Panc1 (cell line): ENCODE data around the gene LMBR1L. TPM values are rescaled to one million over a fixed set of nuclear protein-coding genes. Genes with fewer than 3 reads are reported as not detected.

Experiments
- ATAC-seq: fragments of 200-7000 bp; cut with Tn5 transposase; 2 replicates; pipeline ENCODE4 v1.9.1; 2020; ENCODE audit warnings: mild to moderate bottlenecking, moderate library complexity
- BruUV-seq: library from RNA; stranded (reverse); fragments of 400-500 nt; replicated peaks from 2 replicates; lab custom pipeline; 2021; lab: Mats Ljungman, UMichigan
- CTCF ChIA-PET: fragments of 300-600 bp; sonication (Branson Sonifier 250); formaldehyde crosslinking; loops from one replicate; lab custom pipeline; 2022; ENCODE audit warnings: antibody characterized with exemption; lab: Charles Lee
- POLR2A ChIA-PET: fragments of 300-600 bp; sonication (Branson Sonifier 250); formaldehyde crosslinking; loops from one replicate; lab custom pipeline; 2022; ENCODE audit warnings: antibody characterized with exemption; lab: Charles Lee
- DNase-seq: peaks from one replicate; pipeline ENCODE4 v3.0.0-alpha.2; 2010; ENCODE audit warnings: low read depth, low spot score
- H3K27ac ChIP-seq: 2 replicates; pipeline ENCODE4 v1.5.1; 2011; ENCODE audit warnings: mild to moderate bottlenecking, low read length, inconsistent platforms
- H3K27me3 ChIP-seq: fragments of 200-500 bp; sonication (Bioruptor generic); 2 replicates; pipeline ENCODE4 v1.6.0; 2014; ENCODE audit warnings: low read length, inconsistent platforms; ENCODE audit not compliant: control insufficient read depth, insufficient read depth
- H3K36me3 ChIP-seq: fragments of 200-500 bp; sonication (Bioruptor generic); 2 replicates; pipeline ENCODE4 v1.5.1; 2014; ENCODE audit warnings: inconsistent platforms, mild to moderate bottlenecking, low read length, moderate library complexity; ENCODE audit not compliant: control insufficient read depth, insufficient read depth
- H3K4me1 ChIP-seq: 2 replicates; pipeline ENCODE4 v1.5.1; 2011; ENCODE audit warnings: inconsistent platforms, mild to moderate bottlenecking, low read length, moderate library complexity; ENCODE audit not compliant: control insufficient read depth, insufficient read depth
- H3K4me3 ChIP-seq, 2 experiments: 2 replicates each; pipeline ENCODE4 v1.5.1; 2011 to 2012; ENCODE audit warnings: low read depth in 2 of 2, low read length in 2 of 2, mild to moderate bottlenecking in 2 of 2, inconsistent platforms in 1 of 2, moderate library complexity in 1 of 2
- H3K9me3 ChIP-seq: fragments of 200-500 bp; sonication (Bioruptor generic); 2 replicates; pipeline ENCODE4 v1.5.1; 2014; ENCODE audit warnings: low read depth, mild to moderate bottlenecking, inconsistent platforms, low read length, moderate library complexity; ENCODE audit not compliant: control insufficient read depth, insufficient read depth
- CTCF ChIP-seq: fragments of 450-650 bp; IDR thresholded peaks from 2 replicates; pipeline ENCODE4 v1.5.1; 2017; ENCODE audit warnings: mild to moderate bottlenecking
- POLR2AphosphoS5 ChIP-seq: IDR thresholded peaks from 2 replicates; pipeline ENCODE4 v1.6.1; 2012; ENCODE audit warnings: mild to moderate bottlenecking, low read depth, low read length, moderate library complexity
- REST ChIP-seq, 2 experiments: IDR thresholded peaks; 2 replicates each; pipeline ENCODE4 v1.6.1; 2011 to 2012; ENCODE audit warnings: low read depth in 2 of 2, control low read depth in 1 of 2, low read length in 1 of 2, mild to moderate bottlenecking in 1 of 2, moderate library complexity in 1 of 2; ENCODE audit not compliant: insufficient read depth in 1 of 2
- SIN3A ChIP-seq: IDR thresholded peaks from 2 replicates; pipeline ENCODE4 v1.6.1; 2012; ENCODE audit warnings: low read depth, mild to moderate bottlenecking, low read length, moderate library complexity, borderline replicate concordance; ENCODE audit not compliant: insufficient read depth
- TCF7L2 ChIP-seq: IDR thresholded peaks from 2 replicates; pipeline ENCODE4 v1.6.1; 2011; ENCODE audit warnings: mild to moderate bottlenecking, low read depth, low read length, inconsistent platforms
- in situ Hi-C: cut with HindIII; loops from 2 replicates; pipeline ENCODE4 v1.10.0; 2016; ENCODE audit warnings: low sequenced_read_pairs, low pct_unique_long_range_greater_than_20kb
- intact Hi-C: fragments of 100-400 bp; cut with micrococcal nuclease; formaldehyde crosslinking; loops from one replicate; pipeline ENCODE4 v1.10.0; 2022; ENCODE audit not compliant: unreplicated experiment
- total RNA-seq: library from RNA; stranded (reverse); gene quantifications from one replicate; pipeline ENCODE4 v1.2.1, GENCODE V29; 2021; ENCODE audit not compliant: unreplicated experiment

Gene LMBR1L
- total RNA-seq, 1 experiment from 2014 or later, result 34.4 TPM

DNA sequence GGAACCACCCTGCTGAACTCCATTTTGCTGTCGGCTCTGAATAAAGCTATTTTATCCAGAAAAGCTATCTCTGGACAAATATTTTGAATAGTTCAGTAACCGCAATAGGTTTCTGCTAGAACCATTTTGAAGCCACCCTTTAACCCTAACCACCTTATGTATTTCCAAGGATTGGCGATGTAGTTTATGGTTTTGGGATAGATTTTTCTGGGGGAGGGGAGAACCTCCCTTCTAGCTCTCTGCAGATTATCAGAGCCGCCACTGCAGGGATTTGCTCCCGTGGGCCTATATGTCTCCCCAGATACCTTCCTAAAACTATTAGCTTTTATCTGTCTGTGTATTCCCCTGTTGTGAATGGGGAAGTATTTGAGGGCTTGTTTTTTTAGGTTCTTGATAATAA is 22.4 kb upstream of the LMBR1L start:
- no TSS peak for BruUV-seq
- ChIA-PET POLR2A (interaction anchor here (0.6 to 0.8 kb wide), 2 partner anchors 19 to 110 kb away, joined by 3 to 8 read pairs; no protein-coding TSS in a partner anchor), CTCF (interaction anchor here (0.7 kb wide), 1 partner anchor 13 kb away, joined by 3 read pairs; no protein-coding TSS in a partner anchor)
- DNase-seq, result no peak
- H3K27me3 ChIP-seq, result no peaks in the 10 kb centered on the region
- H3K4me1 ChIP-seq, result peaks cover 14% of the 10 kb centered on the region
- no peak for ATAC-seq
- intact Hi-C loops, result loop anchor here (10.0 kb wide), 1 partner anchor 102 kb away; no protein-coding TSS in a partner anchor
- H3K36me3 ChIP-seq, result peaks cover 14% of the 10 kb centered on the region
- H3K9me3 ChIP-seq, result no peaks in the 10 kb centered on the region
- peak overlapping the region; percentile 75 to 100 for H3K4me3 ChIP-seq
- in situ Hi-C loops, result no loop called here
- TF ChIP-seq TCF7L2 (no peak), REST (IDR thresholded peaks at IDR 0.05; ENCODE audit: insufficient read depth in 1 of 2, low read depth in 2 of 2, low read length in 1 of 2) (no peak), CTCF (no peak), POLR2AphosphoS5 (no peak), SIN3A (no peak)
- peak overlapping the region; percentile 100 for H3K27ac ChIP-seq

GRCh38 chr12:49131894-49132461 is 21.3 kb upstream of the LMBR1L start:
- H3K9me3 ChIP-seq, result no peaks in the 10 kb centered on the region
- in situ Hi-C loops (no loop called here), intact Hi-C loops (loop anchor here (10.0 kb wide), 1 partner anchor 103 kb away; no protein-coding TSS in a partner anchor)
- CTCF ChIA-PET, result interaction anchor here (0.8 kb wide), 1 partner anchor 44 kb away, joined by 3 read pairs; no protein-coding TSS in a partner anchor
- no peaks in the 10 kb centered on the region for H3K27me3 ChIP-seq
- TSS peak; percentile 86 for BruUV-seq
- peak overlapping the region; percentile 100 for H3K27ac ChIP-seq
- peaks cover 14% of the 10 kb centered on the region for H3K36me3 ChIP-seq
- DNase-seq, result peak; percentile 46
- ATAC-seq, result no peak
- POLR2A ChIA-PET, result interaction anchor here (0.6 to 1.3 kb wide), 4 partner anchors 40 to 207 kb away, joined by 3 to 4 read pairs (median 4); no protein-coding TSS in a partner anchor
- no peak for TF ChIP-seq SIN3A
- TF ChIP-seq REST (IDR thresholded peaks at IDR 0.05; ENCODE audit: insufficient read depth in 1 of 2, low read depth in 2 of 2, low read length in 1 of 2), result no peak
- no peak for TF ChIP-seq POLR2AphosphoS5
- TF ChIP-seq TCF7L2, result no peak
- no peak for TF ChIP-seq CTCF
- H3K4me3 ChIP-seq, result peak overlapping the region; percentile 75 to 100
- peaks cover 14% of the 10 kb centered on the region for H3K4me1 ChIP-seq
